Stimulated activated CD8-positive, alpha-beta memory T cell treated with anti-CD3 and anti-CD28 coated beads, Interleukin-12 subunit alpha, Interleukin-12 subunit beta, amount 100 ng/mL, for 4 hours (primary cell): ENCODE data around the gene DNPEP.

Source experiments
- DNase-seq: peaks from one replicate; pipeline ENCODE4 v3.0.0-alpha.2; 2020; ENCODE audit warnings: low read depth

The DNPEP gene

DNA sequence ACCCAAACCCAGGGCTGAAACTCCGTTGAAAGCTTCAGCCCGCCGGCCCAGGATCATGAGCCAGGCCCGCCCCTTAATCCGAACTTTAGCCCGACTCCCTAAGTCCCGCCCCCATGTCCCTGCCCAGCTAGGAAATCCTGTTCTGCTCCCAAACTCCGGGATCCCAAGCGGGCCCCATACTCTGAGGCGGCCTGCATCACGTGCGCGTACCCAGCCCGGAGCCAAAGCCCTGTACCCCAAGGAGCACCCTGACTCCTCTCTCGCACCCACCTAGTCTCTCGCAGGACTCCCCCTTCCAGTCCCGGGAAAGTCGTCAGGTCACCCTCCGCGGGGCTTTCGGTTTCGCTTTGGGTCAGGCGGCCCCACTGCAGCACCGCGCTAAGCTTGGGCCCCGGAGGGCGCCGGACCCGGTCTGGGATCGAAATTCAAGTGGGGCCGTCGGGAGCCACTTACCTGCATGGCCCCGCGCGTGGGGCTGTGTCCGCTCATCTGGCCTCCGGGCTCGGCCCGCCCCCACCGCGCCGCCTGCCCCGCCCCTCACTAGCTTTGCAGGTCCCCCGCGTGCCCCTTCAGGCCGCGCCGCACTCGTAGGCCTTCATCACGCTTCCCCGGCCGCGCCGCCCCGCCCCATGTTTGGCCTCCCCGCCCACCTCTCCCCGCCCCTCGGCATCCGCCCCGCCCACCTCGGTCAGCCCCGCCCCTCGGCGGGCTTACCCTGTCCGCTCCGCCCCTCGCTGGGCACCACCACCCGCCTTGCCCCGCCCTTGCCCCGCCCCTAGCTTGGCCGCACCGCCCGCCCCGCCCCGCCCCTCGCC lies at the start of gene DNPEP:
Gene DNPEP, minus strand, starts transcription at position 607 of the 815 bp plus-strand sequence. Its CDS starts 118 bp downstream, at position 489.
- peak; percentile 91 for DNase-seq

DNA sequence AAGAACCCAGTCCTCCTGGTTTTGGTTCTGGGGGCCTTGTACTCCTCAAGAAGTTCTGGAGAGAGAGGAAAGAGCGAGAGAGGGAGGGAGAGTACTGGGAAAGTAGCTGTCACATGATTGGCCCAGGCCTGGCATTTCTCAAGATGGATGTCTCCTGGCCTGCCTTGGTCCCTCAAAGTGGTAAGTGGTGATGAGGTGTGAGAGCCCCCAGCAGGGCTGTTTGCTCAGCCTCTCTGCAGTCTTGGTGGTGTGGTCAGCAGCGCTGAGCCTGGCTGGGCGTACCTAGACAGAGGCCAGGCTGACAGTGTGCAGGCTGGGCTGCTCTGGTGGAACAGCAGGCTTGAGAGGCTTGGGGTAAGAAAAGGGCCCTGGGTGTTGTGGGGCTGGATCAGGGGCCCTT lies 49.4 kb upstream of the DNPEP start:
- DNase-seq, result no peak

DNA sequence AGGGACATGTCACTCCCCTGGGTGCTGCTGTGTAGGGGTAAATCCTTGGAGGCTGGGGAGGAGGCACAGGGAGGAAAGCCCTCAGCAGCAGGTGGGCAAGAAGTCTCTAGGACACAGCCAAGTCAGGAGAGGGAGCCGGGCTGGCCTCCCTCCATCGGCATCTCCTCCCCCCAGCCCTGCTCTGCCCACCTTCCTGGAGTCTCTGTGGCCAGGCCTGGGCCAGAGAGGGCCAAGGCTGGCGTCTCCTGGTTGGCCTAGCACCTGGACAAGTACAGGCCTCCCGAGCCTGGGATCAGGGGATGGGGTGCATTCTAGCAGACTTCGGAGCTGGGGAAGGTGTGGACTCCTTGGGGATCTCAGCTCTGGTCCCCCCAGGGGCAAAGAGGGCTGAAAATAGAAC lies 48.8 kb upstream of the DNPEP start:
- DNase-seq, result no peak

DNA sequence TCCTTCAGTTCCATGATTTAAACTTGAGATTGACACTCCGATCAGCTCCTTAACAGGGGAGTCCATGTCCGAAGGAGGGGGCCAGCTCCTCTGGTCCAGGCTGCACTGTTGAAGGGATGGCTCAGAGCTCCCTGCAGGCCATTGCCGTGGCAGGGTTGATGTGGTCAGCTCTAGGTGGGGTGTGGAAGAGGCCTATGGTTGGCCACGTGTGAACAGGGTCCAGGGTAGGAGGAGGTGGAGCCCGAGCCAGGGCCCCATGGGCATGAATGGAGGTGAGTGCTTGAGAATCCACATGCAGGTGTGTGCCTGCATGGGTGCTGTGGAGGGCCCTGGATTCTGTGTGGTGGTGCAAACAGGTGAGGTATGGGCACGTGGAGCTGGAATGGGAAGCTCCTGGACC lies 48.0 kb upstream of the DNPEP start:
- no peak for DNase-seq

DNA sequence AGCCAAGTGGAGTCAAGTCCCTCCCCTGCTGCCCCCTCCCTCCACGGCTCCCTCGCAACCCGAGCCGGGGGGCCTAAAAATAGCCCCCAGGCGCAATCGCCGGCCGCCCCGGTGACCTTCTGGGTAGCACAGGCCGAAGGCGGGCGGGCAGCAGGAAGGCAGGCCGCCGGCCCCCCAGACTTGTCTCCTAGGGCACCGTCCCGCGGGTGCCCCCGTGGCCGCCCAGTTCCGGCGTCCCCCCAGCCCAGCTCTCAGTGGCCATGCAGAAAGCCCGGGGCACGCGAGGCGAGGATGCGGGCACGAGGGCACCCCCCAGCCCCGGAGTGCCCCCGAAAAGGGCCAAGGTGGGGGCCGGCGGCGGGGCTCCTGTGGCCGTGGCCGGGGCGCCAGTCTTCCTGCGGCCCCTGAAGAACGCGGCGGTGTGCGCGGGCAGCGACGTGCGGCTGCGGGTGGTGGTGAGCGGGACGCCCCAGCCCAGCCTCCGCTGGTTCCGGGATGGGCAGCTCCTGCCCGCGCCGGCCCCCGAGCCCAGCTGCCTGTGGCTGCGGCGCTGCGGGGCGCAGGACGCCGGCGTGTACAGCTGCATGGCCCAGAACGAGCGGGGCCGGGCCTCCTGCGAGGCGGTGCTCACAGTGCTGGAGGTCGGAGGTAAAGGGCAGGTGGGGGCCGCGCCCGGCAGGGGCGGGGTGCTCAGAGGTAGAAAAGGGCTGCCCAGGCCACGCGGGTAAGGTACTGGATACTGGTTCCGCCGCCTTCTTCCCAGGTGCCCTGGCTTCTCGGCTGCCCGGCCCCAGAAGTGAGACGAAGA lies 47.2 kb upstream of the DNPEP start, which contains the start of gene SPEG:
Gene SPEG, plus strand, starts transcription at position 126 of the 808 bp plus-strand sequence. Its CDS starts 135 bp downstream, at position 261.
- DNase-seq, result no peak

DNA sequence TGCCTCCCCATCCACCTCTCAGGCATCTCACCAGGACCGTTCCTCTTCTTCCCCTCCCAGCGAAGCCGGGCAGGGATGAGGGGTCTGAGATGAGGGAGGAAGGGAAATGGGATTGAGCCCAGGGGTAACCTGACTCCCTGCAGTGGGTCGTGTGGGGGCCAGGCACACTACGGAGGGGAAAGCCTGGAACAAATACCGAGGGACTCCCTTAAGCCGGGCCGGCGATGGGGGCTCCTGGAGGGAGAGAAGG lies 46.7 kb upstream of the DNPEP start:
- DNase-seq, result no peak

DNA sequence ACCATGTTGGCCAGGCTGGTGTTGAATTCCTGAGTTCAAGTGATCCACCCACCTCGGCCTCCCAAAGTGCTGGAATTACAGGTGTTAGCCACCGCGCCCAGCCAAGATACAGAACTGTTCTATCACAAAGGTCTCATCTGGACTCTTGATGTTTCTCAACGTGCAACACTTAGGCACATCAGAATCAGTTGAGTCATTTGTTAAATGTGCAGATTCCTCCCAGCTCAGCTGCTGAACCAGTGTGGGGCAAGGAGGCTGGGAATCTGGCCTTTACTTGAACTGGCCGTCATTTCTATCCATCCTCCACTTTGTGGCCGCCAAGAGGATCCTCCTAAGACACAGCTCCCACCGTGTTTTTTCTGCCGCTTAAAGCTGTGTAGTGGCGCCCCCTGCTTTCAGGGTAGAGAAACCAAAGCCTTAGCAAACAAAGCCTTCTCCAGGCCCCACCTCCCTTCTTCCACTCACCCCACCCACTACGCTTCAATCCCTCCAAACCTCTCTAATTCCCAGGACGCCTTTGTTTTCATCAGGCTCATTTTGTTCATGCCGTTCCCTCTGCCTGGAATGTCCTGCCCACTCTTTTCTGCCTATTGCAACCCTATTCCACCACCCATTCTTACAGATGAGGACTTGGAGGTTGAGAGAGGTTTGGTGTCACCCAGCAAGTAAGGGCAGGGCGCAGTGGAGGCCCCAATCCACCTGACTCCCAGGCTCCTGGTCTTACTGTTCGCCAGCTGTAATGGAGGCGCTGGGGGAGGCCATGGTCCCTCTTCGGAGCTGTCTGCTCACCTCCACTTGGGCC lies 46.2 kb upstream of the DNPEP start:
- DNase-seq, result no peak

DNA sequence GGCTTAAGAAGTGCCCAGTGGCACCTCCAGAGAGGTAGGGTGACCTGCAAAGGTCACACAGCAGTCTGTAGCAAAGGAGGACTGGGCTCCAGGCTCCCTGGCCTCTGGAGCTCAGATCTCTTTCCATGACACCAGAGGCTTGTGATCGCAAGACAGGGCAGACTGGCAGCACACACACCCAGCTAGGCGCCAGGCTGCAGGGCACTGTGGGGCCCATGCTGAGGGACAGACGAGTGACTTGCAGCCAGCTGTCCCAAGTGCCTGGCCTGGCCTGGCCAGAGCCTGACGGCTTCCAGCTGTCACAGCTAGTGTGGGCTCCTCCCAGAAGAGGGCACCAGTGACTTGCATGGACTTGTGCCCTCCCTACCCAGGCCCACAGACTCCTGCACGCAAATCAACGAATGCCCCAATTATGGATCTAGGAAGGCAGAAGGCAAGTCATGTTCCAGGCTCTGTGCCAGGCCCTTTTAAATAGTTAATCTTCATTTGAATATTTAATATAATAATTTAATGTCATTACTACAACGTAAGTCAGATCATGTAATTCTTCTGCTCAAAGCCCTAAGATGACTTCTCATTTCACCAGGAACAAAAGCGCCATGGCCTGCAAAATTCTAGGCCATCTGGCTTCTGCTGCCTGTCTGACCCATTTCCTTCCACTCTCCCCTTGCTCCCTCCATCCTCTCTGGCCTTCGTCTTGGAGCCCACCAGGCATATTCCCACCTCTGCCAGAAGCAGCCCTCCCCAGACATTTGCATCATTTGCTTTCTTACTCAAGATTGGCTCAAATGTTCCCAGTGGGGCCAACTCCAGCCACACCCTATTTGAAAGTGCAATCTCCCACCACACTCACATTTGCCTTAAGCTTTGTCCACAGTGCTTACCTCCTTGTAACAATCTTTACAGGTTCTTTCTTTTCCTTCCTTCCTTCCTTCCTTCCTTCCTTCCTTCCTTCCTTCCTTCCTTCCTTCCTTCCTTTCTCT lies 43.2 kb upstream of the DNPEP start:
- DNase-seq, result no peak

DNA sequence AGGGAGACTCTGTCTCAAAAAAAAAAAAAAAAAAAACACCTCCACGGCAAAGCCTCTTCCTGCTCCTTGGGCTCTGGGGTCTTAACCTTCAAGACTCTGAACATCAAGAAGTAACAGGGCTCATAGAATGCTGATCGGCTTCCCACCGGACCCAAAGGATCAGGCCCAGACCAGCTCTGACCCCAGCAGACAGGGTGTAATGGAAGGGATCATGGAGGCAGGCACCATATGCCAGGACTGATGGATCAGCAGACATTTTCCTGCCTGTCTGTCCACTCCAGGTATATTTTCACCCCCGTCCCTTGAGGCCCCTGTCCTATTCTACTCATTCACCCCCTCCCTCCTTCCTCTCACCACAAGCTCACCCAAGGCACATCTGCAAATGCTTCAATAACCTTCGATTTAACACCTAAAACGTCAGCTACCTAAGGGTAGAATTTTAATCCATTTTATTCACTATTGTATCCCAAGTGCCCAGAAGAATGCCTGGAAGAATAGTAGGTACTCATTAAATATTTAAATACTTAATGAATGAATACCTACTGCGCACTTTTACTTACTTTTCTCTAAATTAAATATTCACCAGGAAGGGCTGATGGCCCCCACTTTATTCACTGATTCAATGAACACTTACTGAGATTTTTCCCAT lies 42.4 kb upstream of the DNPEP start:
- no peak for DNase-seq

DNA sequence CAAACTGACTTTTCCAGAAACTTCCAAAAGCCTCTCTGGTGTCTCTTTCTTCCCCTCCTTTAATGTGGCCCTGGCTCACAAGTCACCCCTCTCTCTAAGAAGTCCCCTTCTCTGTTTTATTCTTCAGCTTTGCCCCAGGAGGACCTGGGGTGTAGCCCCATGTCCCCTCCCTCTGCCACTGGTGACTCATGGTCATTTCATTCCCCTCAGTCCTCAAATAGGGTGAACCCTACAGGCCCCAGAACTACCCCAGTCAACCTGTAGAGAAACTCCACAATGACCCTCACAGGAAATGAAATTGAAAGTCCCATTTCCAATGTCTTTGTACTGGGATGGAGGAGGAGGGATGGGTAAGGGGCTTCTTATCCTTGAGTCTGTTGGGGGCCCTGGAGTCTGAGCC lies 40.8 kb upstream of the DNPEP start:
- no peak for DNase-seq

DNA sequence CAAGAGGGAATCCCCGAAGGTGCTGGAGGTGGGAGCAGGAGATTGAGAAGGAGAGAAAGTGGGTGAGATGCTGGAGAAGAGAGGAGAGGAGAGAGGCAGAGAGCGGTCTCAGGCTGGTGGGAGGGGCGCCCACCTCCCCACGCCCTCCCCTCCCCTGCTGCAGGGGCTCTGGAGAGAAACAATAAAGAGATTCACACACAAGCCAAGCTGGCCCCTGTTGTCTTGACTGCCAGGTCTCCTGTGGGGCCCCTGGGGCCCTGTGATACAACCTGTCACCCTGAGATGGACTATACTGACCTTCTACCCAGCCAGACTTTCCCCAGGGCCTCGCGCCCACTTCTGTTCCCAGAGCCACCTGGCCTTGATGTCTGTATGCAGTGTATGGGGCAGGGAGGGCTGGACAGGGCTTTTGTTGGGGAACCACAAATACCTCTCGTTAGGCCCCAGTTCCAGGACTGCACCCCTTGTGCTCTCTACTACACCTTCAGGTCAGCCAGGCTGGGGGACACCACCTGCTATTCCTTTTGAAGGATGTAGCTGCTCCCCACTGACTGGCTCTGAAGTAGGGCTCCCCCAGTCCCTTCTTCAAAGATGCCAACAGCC lies 38.9 kb upstream of the DNPEP start:
- no peak for DNase-seq

DNA sequence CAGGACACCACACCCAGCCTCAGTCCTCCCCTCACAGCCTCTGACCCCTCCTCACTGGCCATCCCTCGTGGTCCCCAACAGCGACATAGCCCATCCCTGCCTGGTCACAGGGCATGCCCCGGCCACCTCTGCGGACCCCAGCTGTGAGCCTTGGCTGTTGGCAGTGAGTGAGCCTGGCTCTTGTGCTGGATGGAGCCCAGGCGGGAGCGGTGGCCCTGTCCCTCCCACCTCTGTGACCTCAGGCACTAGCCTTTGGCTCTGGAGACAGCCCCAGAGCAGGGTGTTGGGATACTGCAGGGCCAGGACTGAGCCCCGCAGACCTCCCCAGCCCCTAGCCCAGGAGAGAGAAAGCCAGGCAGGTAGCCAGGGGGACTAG lies 38.3 kb upstream of the DNPEP start:
- DNase-seq, result no peak

DNA sequence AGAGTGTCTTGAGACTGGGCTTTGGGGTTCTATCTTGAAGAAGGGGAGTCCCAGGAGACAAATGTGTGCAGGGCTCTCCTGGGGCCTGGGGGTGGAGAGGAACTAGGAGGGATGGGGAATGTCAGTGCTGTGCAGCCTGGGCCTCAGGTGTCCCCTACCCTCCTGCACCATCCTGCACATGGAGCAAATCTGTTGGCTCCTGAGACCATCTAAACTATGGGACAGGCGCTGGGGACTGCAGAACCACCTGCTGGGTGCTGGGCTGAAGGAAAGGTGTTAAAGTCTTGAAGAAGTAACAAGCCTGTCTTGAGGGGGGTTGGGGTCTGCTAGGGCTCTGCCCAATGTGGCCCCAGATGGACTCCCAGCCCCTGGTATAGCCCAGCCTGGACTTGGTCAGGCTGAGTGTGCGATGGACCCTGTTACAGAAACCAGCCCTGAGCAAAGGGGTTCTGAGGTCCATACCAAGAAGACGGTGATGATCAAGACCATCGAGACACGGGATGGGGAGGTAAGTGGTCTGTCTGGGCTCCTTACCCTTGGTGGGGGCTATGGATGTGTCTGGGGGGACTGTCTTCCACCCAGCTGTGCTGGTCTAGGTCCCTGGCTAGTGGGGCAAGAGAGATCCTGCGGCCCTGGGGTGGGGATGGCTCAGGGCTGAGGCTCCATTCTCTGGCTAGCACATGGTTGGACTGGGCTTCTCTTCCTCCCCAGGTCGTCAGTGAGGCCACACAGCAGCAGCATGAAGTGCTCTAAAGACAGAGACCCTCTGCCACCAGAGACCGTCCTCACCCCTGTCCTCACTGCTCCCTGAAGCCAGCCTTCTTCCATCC lies 37.7 kb upstream of the DNPEP start:
- no peak for DNase-seq

DNA sequence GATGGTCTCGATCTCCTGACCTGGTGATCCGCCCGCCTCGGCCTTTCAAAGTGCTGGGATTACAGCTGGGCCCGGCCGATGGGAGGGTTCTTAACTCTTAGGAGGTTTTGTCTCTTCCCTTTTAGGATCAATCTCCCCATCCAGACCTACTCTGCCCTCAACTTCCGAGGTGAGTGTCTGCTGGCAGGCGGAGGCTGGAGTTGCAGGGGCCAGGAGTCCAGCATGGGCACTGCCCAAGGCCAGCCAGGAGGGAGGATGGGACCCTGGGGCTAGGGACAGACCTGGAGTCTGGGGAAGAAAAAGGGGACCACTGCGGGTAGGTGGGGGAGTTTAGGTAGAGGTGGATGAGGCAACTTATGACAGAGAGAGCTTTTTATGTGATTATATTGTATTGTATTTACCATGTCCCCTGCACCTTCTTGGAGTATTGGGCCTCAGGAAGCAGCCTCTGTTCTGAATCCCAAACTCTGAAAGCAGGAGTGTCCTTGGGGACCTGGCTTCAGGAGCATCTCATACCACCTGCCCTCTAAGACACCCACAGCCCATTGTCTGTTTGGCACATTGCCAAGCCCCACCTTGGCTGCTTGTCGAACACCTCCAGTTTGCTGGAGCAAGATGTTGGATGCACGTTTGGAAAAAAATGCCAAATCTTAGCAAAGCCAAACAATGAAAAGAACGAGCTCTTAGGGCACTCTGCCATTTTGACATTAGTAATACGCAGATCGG lies 36.1 kb upstream of the DNPEP start:
- DNase-seq, result no peak

DNA sequence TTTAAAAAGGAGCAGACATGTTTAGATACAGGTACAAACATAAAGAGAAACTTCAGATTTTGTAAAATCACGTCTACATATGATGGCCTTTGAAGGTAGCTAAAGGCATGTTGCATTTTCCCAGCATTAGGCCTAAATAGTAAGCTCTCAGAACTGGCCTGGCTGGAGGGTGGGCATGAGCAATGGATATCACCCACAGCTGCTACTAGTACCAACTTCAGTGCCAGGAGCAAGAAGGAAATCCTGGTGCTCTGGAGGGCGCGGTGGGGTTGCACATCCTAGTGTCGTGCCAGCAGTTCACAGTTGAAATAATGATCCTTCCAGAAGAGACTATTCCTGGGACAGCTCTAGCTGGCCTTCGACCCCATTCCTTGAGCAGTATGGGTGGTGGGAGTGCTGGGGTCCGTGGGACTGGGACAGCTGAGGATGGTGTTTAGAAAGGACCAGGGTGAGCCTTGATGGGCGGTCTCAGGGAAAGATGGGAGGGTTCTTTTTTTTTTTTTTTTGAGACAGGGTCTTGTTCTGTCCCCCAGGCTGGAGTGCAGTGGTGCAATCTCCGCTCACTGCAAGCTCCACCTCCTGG lies 35.3 kb upstream of the DNPEP start:
- no peak for DNase-seq

DNA sequence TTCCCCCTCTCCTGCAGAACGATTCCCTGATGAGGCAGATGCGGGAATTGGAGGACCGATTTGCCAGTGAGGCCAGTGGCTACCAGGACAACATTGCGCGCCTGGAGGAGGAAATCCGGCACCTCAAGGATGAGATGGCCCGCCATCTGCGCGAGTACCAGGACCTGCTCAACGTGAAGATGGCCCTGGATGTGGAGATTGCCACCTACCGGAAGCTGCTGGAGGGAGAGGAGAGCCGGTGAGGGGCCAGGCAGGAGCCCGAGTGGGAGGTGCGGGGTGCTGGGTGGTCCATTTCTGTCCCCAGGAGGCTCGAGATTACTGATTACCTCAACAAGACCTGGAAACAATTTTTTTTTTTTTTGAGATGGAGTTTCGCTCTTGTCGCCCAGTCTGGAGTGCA lies 33.6 kb upstream of the DNPEP start:
- DNase-seq, result no peak

DNA sequence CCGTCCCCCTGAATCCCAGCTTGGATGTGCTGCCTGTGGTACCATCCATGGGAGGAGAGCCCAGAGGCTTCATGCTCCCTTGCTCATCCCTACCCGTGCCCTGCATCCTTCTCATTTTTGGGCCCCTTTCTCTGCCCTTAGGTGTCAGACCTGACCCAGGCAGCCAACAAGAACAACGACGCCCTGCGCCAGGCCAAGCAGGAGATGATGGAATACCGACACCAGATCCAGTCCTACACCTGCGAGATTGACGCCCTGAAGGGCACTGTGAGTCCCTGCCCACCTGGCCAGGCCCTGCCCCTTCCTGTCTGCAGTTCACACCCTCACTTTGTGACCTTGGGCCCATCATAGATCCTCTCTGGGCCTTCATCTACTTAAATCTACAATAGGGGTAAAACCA lies 33.0 kb upstream of the DNPEP start:
- no peak for DNase-seq

DNA sequence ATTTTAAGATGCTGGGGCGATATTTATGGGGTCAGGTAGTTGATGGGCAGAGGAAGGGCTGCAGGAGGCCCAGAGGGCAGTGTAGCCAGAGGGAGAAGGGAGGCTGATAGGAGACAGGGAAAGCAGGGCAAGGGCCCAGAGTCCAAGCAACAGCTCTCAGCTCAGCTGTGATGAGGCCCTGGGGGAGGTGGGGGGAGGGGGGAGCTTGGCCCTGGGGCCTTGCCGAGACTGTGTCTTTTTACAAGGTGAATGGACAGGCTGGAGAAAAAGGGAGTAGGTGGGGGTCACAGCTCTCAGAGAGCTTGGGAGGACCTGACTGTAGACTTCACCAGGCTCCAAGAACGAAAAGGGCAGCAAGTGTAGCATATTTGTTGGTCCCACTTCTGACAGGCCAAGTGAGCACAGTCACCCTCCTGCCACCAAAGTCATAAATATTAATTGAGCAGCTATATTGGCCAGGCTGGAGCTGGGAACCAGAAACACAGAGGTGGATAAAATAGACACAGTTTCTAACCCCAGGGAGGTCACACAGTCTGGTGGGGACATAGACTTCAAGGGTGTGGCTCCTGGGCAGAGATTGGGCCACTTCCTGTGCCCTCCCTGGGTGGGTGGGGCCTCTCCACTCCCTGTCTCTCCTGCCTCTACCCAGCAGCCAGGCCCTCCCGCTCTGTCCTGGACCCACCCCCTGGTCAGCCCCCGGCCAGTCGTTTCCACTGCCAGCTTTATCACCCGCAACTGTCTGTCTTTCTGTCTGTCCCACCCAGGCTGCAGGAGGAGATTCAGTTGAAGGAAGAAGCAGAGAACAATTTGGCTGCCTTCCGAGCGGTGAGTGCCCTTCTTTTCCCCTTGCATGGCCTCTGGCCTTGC lies 31.9 kb upstream of the DNPEP start:
- DNase-seq, result no peak
